RWPE2 (cell line): ENCODE measurements around the gene CHST15.
A peak's percentile ranks its signal among the peaks of the same experiment; 100 is the strongest.
"Not testable (repeated sequence)": the region's sequence is repeated elsewhere in the genome, so short reads cannot be mapped to it uniquely, and the experiment has no call there.

Source experiments
- ATAC-seq: fragments of 200-7000 bp; cut with Tn5 transposase; 3 replicates; pipeline ENCODE4 v1.9.1; 2021; ENCODE audit warnings: low read depth
- DNase-seq: peaks from one replicate; pipeline ENCODE4 v3.0.0-alpha.2; 2020; ENCODE audit warnings: low spot score
- H3K27ac ChIP-seq: fragments of 450-650 bp; 2 replicates; pipeline ENCODE4 v1.5.1; 2017; ENCODE audit warnings: mild to moderate bottlenecking; ENCODE audit not compliant: poor library complexity, severe bottlenecking
- H3K27me3 ChIP-seq: fragments of 250-450 bp; sonication (Bioruptor Pico); 2 replicates; pipeline ENCODE4 v1.5.1; 2021; ENCODE audit warnings: mild to moderate bottlenecking, moderate library complexity; ENCODE audit not compliant: insufficient read depth, poor library complexity, severe bottlenecking
- H3K36me3 ChIP-seq: fragments of 250-450 bp; sonication (Bioruptor Pico); 2 replicates; pipeline ENCODE4 v1.5.1; 2020; ENCODE audit warnings: low read depth, mild to moderate bottlenecking, moderate library complexity
- H3K4me1 ChIP-seq: fragments of 250-450 bp; sonication (Bioruptor Pico); 2 replicates; pipeline ENCODE4 v1.5.1; 2021; ENCODE audit warnings: mild to moderate bottlenecking, moderate library complexity; ENCODE audit not compliant: insufficient read depth, poor library complexity, severe bottlenecking
- H3K4me3 ChIP-seq: fragments of 250-450 bp; sonication (Bioruptor Pico); 2 replicates; pipeline ENCODE4 v1.5.1; 2021; ENCODE audit warnings: mild to moderate bottlenecking, moderate library complexity; ENCODE audit not compliant: severe bottlenecking
- H3K9me3 ChIP-seq: fragments of 250-450 bp; sonication (Bioruptor Pico); 2 replicates; pipeline ENCODE4 v1.5.1; 2021; ENCODE audit warnings: mild to moderate bottlenecking, moderate library complexity; ENCODE audit not compliant: severe bottlenecking
- CTCF ChIP-seq: fragments of 450-650 bp; IDR thresholded peaks from one replicate; pipeline ENCODE4 v1.5.1; 2017; ENCODE audit warnings: mild to moderate bottlenecking, moderate library complexity; ENCODE audit not compliant: poor library complexity, severe bottlenecking

The CHST15 gene

DNA sequence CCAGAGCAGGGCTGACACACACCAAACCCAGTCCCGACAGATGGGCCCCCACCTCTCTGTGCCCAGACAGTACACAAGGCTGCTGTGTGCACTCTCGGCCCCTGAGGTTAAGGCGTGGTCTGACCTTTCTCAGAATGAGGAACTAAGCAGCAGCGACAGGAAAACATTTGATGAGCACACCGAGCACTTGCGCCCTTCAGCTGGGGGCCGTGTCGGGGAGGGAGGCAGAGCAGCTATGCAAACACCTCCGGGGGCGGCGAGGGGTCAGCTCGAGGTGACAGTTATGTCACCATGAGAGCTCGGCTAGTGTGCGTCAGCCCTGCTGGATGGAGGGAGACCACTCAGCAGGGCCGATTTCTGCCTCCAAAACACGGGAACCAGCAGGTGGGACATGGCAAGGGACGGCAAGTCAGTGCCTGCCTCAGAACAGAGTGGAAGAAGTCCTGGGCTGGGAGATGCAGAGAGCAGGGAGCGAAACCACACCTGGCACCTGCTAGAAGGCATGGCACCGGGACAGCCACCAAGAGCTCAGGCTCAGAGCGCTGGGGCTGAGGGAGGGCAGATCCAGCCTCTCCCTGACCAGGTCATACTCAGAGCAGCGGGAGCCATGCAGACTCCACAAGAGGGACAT is 57.4 kb downstream of the CHST15 start:
- H3K36me3 ChIP-seq: peaks cover 23% of the 10 kb centered on the region
- ATAC-seq: peak; percentile 17; the same call in 1 of the 3 replicates
- no peak for DNase-seq
- H3K4me3 ChIP-seq: no peak overlapping the region
- TF ChIP-seq CTCF: no peak
- no peak overlapping the region for H3K27ac ChIP-seq
- no peaks in the 10 kb centered on the region for H3K9me3 ChIP-seq
- no peaks in the 10 kb centered on the region for H3K4me1 ChIP-seq
- no peaks in the 10 kb centered on the region for H3K27me3 ChIP-seq

GRCh38 chr10:124035306-124035927 is 58.0 kb downstream of the CHST15 start:
- DNase-seq (no peak), ATAC-seq (peak; percentile 12; the same call in 1 of the 3 replicates)
- Histone ChIP-seq H3K27ac (no peak overlapping the region), H3K9me3 (no peaks in the 10 kb centered on the region), H3K27me3 (no peaks in the 10 kb centered on the region), H3K4me1 (no peaks in the 10 kb centered on the region), H3K4me3 (no peak overlapping the region), H3K36me3 (peaks cover 17% of the 10 kb centered on the region)
- TF ChIP-seq CTCF: no peak

DNA sequence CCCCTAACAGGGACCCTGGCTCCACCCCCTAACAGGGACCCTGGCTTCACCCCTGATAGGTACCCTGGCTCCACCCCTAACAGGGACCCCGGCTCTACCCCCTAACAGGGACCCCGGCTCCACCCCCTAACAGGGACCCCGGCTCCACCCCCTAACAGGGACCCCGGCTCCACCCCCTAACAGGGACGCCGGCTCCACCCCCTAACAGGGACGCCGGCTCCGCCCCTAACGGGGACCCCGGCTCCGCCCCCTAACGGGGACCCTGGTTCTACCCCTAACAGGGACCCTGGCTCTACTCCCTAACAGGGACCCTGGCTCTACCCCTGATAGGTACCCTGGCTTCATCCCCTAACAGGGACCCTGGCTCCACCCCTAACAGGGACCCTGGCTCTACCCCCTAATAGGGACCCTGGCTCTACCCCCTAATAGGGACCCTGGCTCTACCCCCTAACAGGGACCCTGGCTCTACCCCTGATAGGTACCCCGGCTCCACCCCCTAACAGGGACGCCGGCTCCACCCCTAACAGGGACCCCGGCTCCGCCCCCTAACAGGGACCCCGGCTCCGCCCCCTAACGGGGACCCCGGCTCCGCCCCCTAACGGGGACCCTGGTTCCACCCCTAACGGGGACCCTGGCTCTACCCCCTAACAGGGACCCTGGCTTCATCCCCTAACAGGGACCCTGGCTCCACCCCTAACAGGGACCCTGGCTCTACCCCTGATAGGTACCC is 58.7 kb downstream of the CHST15 start:
- H3K36me3 ChIP-seq: peaks cover 11% of the 10 kb centered on the region
- H3K27ac ChIP-seq, H3K9me3 ChIP-seq, DNase-seq, ATAC-seq, H3K4me1 ChIP-seq, H3K27me3 ChIP-seq, H3K4me3 ChIP-seq: not testable (repeated sequence)

- Histone ChIP-seq H3K9me3 (no peaks in the 10 kb centered on the region), H3K36me3 (peaks cover 11% of the 10 kb centered on the region), H3K4me3 (no peak overlapping the region), H3K4me1 (no peaks in the 10 kb centered on the region), H3K27ac (no peak overlapping the region), H3K27me3 (no peaks in the 10 kb centered on the region)
- ATAC-seq: no peak
- no peak for TF ChIP-seq CTCF
- no peak for DNase-seq
These were observed 59.5 kb downstream of the CHST15 start for GRCh38 chr10:124033887-124034218.

DNA sequence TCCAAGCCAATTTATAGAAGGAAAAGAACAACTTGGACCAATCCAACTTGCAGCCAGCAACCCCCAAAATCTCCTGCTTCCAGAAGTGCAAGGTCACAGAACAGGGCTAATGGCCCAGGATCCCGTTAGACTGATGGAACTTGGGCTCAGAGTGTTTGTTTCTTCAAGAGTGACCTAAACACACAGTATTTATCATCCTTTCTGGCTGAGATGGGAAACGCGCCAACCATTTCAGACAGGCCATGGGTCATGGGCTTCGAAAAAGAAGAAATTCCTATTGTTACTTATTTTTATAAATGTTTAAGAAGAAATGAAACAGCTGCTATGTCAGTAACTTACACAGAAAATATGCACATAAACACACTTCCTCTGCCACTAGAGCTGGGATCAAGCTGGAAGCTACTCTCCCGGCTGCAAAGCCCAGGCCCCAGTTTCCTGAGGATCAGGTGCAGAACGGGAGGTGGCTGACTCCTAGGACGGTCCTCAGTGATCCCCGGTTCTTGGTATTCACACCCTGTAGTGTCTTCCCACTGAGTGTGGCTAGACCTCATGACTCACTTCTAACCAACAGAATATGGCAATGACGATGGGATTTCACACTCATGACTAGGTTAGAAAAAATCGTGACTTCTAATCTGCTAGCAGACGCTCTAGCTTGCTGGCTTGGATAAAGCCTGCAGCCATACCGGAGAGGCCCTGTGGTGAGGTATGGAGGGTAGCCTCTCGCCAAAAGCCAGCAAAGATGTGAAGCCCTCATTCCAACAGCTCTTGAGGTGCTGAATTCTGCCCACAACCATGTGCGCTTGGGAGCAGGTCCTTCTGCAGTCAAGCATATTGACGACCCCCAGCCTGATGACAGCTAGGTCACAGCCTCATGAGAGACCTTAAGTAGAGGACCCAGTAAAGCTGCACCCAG is 60.2 kb downstream of the CHST15 start:
- no peak overlapping the region for H3K4me3 ChIP-seq
- H3K27me3 ChIP-seq: no peaks in the 10 kb centered on the region
- no peaks in the 10 kb centered on the region for H3K9me3 ChIP-seq
- peak; percentile 48; the same call in 1 of the 3 replicates for ATAC-seq
- no peak overlapping the region for H3K27ac ChIP-seq
- DNase-seq: no peak
- peaks cover 8% of the 10 kb centered on the region for H3K36me3 ChIP-seq
- TF ChIP-seq CTCF: no peak
- no peaks in the 10 kb centered on the region for H3K4me1 ChIP-seq
